Measurements from ENCODE around the gene HCFC1.

HCFC1 gene

DNA sequence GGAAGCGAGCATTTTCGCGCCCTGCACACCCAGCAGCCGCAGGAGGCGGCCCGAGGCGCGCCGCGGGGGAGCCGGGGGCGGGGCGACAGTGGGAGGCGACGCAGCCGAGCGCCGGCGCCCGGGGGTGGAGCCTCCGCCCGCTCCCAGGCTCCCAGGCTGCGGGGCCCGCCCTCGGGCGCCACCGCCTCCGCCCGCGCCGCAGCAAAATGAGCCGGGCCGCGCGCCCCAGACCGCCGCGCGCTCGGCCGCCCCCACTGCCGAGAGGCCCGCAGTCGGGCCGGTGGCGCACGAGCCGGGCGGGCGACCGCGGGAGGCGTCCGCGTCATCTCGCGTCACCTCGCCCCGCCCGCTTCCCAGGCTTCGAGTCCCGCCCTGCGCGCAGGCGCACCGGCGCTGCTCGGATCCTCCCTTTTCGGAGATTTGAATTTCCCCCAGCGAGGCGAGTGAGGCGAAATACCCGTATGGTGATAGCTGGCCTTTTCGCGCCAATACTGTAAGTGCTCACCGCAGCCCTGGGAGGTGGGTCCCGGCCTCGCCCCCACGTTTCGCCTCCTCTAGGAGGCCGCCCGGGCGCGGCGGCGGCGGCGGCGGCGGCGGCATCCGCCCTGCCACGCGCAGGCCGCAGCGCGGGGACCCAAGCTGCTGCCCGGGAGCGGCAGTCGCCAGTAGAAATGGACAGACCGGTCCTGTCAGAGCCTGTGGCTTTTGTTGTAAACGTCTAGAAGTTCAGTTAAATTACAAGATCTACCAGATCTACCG, 929 bp upstream of the HCFC1 start, which contains the start of gene TMEM187:
TMEM187 (plus strand) TSS at position 387 of the 759 bp plus-strand sequence. CDS start 9,309 bp downstream, outside the sequence.
- TF ChIP-seq L3MBTL2 (conservative IDR thresholded peaks at IDR 0.05) (no peak), BHLHE40 (IDR thresholded peaks at IDR 0.05; ENCODE audit: borderline replicate concordance) (no peak), TARDBP (IDR thresholded peaks at IDR 0.05) (no peak), HDGF (IDR thresholded peaks at IDR 0.05; ENCODE audit: borderline replicate concordance) (no peak), ELF4 (IDR thresholded peaks at IDR 0.05) (no peak), ZNF384 (IDR thresholded peaks at IDR 0.05) (no peak), NFRKB (IDR thresholded peaks at IDR 0.05) (no peak), FOXK2 (IDR thresholded peaks at IDR 0.05) (no peak), ARNT (IDR thresholded peaks at IDR 0.05) (peak; percentile 77; the same call in 1 of the 2 replicates), PKNOX1 (IDR thresholded peaks at IDR 0.05) (no peak), FOXM1 (IDR thresholded peaks at IDR 0.05; ENCODE audit: borderline replicate concordance) (peak; percentile 65), SP1 (IDR thresholded peaks at IDR 0.05) (no peak), LEF1 (IDR thresholded peaks at IDR 0.05; ENCODE audit: borderline replicate concordance) (peak; percentile 80), SUZ12 (IDR thresholded peaks at IDR 0.05) (no peak), CTBP1 (IDR thresholded peaks at IDR 0.05; ENCODE audit: borderline replicate concordance) (no peak), FOXA1 (IDR thresholded peaks at IDR 0.05) (no peak)
- POLR2A ChIA-PET: interaction anchor here (0.6 to 3.3 kb wide), 12 partner anchors 9 to 535 kb away, joined by 3 to 15 read pairs (median 4); partner anchors contain the start of gene RENBP
- peak; percentile 92 for DNase-seq (ENCODE audit: extremely low spot score)
- CTCF ChIA-PET: interaction anchor here (1.1 to 1.6 kb wide), 2 partner anchors 40 to 433 kb away, joined by 3 to 4 read pairs; no protein-coding TSS in a partner anchor

DNA sequence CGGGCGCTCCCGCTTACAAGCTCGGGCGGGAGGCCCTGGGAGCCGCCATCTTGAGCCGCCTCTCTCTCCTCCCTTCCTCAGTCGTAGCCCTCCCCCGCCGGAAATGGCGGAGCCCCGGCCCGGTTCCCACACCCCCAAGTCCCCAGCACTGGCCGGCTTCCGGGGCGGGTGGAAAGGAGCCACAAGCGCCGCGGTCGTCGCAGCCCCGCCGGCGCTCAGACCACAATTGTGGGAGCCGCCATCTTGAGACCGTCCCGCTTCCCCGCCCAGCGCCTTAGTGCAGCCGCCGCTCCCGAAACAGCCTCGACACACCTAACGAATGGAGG, 531 bp downstream of the HCFC1 start:
- TF ChIP-seq ELF4 (IDR thresholded peaks at IDR 0.05) (peak; percentile 52; the same call in 1 of the 2 replicates), ARNT (IDR thresholded peaks at IDR 0.05) (no peak)
- peak; percentile 79 for DNase-seq (ENCODE audit: extremely low spot score)
- ChIA-PET POLR2A (interaction anchor here (0.5 to 3.3 kb wide), 19 partner anchors 9 to 126 kb away, joined by 3 to 15 read pairs (median 4); partner anchors contain the start of genes MECP2, NAA10 and RENBP), CTCF (interaction anchor here (1.6 to 6.2 kb wide), 2 partner anchors 24 to 42 kb away, joined by 4 to 36 read pairs; no protein-coding TSS in a partner anchor)

GRCh38 chrX:153970357-153971123, 1.1 kb downstream of the HCFC1 start:
- DNase-seq (ENCODE audit: extremely low spot score): peak; percentile 69
- POLR2A ChIA-PET: interaction anchor here (0.5 to 3.3 kb wide), 21 partner anchors 9 to 577 kb away, joined by 3 to 15 read pairs (median 3); partner anchors contain the start of genes IKBKG, IRAK1, MECP2 and NAA10
- CTCF ChIA-PET: interaction anchor here (1.1 to 6.2 kb wide), 3 partner anchors 23 to 302 kb away, joined by 3 to 36 read pairs (median 5); no protein-coding TSS in a partner anchor
- peak; percentile 93 for TF ChIP-seq L3MBTL2 (conservative IDR thresholded peaks at IDR 0.05)
- no peak for TF ChIP-seq LEF1 (IDR thresholded peaks at IDR 0.05; ENCODE audit: borderline replicate concordance)

DNA sequence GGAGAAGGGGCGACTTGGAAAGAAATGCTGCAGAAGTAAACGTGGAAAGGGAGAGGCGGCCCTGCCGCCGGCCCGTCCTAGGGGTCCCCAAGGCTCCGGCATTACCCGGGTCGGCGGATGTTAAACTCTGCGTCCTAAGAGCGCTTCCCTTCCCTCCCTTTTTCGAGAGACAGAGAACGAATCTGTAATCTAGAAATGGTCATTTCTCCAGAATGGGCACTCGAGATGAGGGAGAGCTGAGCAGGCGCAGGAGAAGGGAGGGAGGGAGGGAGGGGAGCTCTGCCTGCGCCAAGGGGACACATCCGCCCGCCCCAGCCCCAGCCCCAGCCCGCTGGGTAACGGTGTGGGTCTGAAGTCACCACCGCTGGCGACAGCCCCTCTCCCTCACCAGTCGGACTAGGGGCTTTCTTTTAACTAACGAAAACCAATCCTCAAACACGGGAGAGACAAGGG, 1.7 kb downstream of the HCFC1 start:
- POLR2A ChIA-PET: interaction anchor here (1.0 to 2.4 kb wide), 10 partner anchors 12 to 577 kb away, joined by 3 to 13 read pairs (median 5); partner anchors contain the start of genes IKBKG, IRAK1, NAA10 and RENBP
- TF ChIP-seq ARNT (IDR thresholded peaks at IDR 0.05) (peak; percentile 42; the same call in 1 of the 2 replicates), ZNF384 (IDR thresholded peaks at IDR 0.05) (no peak), NFRKB (IDR thresholded peaks at IDR 0.05) (no peak)
- CTCF ChIA-PET: interaction anchor here (1.1 to 6.2 kb wide), 3 partner anchors 23 to 302 kb away, joined by 3 to 36 read pairs (median 5); no protein-coding TSS in a partner anchor
- DNase-seq (ENCODE audit: extremely low spot score): no peak

DNA sequence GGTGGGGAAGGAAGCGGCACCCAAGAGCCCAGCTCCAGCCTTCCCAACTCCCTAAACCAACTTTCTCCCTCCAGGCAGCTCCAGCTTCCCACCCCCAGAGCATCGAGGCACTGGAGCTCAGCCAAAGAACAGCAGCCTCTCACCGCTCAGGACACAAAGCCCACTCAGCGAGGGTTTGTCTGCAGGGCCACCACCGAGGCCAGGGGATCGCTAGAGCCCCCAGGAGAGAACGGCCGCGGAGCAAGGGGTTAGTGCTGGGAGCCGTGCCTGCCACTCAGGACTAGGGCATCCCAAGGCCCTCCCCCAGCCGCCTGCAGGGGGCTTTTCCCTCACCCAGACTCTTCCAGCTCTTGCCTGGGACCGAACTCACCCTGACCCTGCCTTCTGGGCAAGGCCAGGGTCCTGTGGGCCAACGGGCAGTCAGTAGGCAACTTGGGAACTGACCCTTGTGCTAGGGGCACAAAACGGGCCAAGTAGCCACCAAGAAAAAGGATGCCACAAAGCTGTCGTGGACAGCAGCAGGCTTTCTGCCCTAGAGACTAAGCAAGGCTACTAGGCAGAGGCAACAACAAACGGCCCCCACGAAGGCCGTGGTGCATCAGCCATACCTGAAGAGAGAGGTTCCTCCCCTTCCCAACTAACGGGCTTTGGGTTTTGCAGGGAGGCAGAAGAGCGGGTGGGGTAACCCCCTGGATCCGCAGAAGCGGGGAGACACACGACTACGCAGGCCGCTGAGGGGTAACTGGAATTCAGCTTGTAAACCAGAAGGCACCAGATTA, 2.3 kb downstream of the HCFC1 start:
- ChIA-PET POLR2A (interaction anchor here (1.0 to 2.4 kb wide), 5 partner anchors 24 to 578 kb away, joined by 3 to 13 read pairs (median 3); partner anchors contain the start of genes IKBKG, IRAK1 and RENBP), CTCF (interaction anchor here (0.9 to 6.2 kb wide), 5 partner anchors 17 to 301 kb away, joined by 3 to 36 read pairs (median 5); partner anchors contain the start of gene PLXNB3)
- DNase-seq (ENCODE audit: extremely low spot score): no peak
- TF ChIP-seq ELF4 (IDR thresholded peaks at IDR 0.05): no peak
- TF ChIP-seq PKNOX1 (IDR thresholded peaks at IDR 0.05): peak; percentile 89

- DNase-seq (ENCODE audit: extremely low spot score): peak; percentile 30
- TF ChIP-seq ARNT (IDR thresholded peaks at IDR 0.05) (no peak), L3MBTL2 (conservative IDR thresholded peaks at IDR 0.05) (no peak), TARDBP (IDR thresholded peaks at IDR 0.05) (no peak), FOXA1 (IDR thresholded peaks at IDR 0.05) (no peak), NFRKB (IDR thresholded peaks at IDR 0.05) (no peak), FOXM1 (IDR thresholded peaks at IDR 0.05; ENCODE audit: borderline replicate concordance) (no peak), CTBP1 (IDR thresholded peaks at IDR 0.05; ENCODE audit: borderline replicate concordance) (no peak), SP1 (IDR thresholded peaks at IDR 0.05) (no peak), FOXK2 (IDR thresholded peaks at IDR 0.05) (no peak), ELF4 (IDR thresholded peaks at IDR 0.05) (no peak), SUZ12 (IDR thresholded peaks at IDR 0.05) (no peak), ZNF384 (IDR thresholded peaks at IDR 0.05) (no peak), BHLHE40 (IDR thresholded peaks at IDR 0.05; ENCODE audit: borderline replicate concordance) (no peak), HDGF (IDR thresholded peaks at IDR 0.05; ENCODE audit: borderline replicate concordance) (no peak), LEF1 (IDR thresholded peaks at IDR 0.05; ENCODE audit: borderline replicate concordance) (no peak)
- ChIA-PET CTCF (interaction anchor here (0.6 to 6.2 kb wide), 5 partner anchors 16 to 213 kb away, joined by 3 to 36 read pairs (median 5); partner anchors contain the start of gene PLXNB3), POLR2A (interaction anchor here (1.3 kb wide), 1 partner anchor 24 kb away, joined by 5 read pairs; the partner anchor contains the start of gene RENBP)
These were observed 2.9 kb downstream of the HCFC1 start for GRCh38 chrX:153968754-153969124.
